NCI-H1092 treated with DMSO at 0.1 percent for 48 hours (cell line): Measurements from ENCODE around the gene TBC1D10A.

ENCODE experiments used
- DNase-seq: peaks from one replicate; lab custom pipeline; 2025; lab: John Stamatoyannopoulos, UW

Gene TBC1D10A

DNA sequence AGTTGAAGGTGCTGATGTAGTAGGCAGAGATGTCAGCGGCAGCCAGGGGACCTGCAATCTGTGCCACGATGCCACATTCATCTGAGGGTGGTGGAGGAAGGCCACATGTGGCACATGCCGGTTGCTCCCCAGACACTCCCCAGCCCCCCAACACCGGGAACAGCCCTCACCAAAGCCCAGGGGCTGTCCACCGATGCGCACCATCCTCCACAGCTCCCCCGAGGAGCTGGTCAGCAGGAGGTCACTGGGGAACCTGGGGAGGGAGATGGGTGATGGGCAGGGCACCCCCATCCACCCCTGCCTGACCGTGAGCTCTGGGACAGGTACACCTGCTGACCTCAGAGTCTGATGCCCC, 40.9 kb downstream of the TBC1D10A start:
- no peak for DNase-seq

- DNase-seq: no peak
These were observed 41.4 kb downstream of the TBC1D10A start for GRCh38 chr22:30285176-30285845.

- no peak for DNase-seq
These were observed 42.1 kb downstream of the TBC1D10A start for GRCh38 chr22:30284666-30285065.

DNA sequence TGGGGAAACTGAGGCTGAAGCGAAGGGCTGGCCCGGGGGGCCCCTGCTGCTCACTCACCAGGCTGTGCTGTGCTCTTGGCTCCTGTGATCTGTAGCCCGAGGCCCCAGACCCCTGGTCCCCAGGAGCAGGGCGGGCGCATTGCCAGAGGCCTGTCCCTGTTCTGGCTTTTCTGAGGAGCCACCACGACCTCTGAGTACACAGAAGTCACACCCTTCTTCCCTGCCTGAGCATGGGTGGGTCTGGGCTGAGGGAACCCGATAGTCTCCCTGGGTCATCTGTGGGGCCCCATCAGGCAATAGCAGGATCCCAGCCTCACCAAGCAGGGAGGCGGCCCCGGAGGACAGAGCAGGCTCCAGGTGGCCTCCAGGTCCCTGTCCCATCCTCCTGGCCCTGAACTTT, 42.6 kb downstream of the TBC1D10A start:
- DNase-seq: no peak

GRCh38 chr22:30283342-30283741, 43.4 kb downstream of the TBC1D10A start:
- DNase-seq: no peak

- DNase-seq: no peak
These were observed 44.1 kb downstream of the TBC1D10A start for GRCh38 chr22:30282616-30283046.

DNA sequence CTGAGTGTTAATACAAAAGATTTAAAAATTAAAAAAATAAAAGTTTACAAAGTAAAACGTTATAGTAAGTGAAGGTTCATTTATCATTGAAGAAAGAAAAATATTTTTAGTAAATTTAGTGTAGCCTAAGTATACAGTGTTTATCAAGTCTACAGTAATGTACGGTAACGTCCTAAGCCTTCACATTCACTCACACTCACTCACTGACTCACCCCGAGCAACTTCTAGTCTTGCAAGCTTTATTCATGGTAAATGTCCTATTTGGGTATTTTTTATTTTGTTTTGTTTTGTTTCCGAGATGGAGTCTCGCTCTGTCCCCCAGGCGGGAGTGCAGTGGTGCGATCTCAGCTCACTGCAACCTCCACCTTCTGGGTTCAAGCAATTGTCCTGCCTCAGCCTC, 46.2 kb downstream of the TBC1D10A start:
- DNase-seq: no peak

DNA sequence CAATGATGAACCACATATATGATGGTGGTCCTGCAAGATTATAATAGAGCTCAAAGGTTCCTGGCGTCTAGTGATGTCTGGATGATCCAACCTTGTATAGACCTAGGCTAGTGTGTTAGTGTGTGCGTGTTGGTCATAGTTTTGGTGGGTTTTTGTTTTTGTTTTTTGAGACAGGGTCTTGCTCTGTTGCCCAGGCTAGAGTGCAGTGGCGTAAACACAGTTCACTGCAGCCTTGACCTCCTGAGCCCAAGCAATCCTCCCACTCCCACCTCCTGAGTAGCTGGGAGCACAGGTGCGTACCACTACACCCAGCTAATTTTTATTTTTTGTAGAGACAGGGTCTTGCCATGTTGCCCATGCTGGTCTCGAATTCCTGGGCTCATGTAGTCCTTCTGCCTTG, 46.8 kb downstream of the TBC1D10A start:
- no peak for DNase-seq

DNA sequence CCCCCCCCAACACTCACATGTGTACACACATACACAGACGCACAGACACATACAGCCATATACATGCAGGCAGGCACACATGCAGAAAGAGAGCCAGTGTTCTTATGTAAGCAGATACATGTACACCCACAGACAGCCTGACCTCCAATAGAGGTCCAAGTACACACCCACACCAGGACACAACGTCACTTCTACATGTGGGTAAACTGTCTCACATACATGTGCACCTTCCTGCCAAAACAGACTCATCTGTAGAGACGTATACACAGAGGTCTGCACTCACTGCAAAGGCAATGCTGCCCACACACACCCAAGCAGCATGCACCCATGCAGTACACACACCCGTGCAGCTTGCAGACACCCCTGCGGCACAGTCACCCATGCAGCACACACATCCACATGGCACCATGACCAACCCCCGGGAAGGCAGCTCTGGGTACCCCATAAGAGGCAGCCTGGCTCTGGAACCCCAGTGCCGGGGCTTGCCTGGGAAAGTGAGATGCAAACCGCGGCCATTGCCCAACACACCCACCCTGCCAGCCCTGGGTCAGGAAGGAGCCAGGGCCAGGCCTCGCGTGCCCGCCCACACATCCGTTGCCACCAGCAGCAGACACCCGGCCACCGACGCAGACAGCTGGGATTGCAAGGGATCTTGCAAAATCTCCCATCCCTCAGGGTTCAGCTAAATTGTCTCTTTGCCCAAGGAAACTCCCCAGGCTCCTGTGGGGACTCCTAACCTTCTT, 47.5 kb downstream of the TBC1D10A start:
- no peak for DNase-seq

DNA sequence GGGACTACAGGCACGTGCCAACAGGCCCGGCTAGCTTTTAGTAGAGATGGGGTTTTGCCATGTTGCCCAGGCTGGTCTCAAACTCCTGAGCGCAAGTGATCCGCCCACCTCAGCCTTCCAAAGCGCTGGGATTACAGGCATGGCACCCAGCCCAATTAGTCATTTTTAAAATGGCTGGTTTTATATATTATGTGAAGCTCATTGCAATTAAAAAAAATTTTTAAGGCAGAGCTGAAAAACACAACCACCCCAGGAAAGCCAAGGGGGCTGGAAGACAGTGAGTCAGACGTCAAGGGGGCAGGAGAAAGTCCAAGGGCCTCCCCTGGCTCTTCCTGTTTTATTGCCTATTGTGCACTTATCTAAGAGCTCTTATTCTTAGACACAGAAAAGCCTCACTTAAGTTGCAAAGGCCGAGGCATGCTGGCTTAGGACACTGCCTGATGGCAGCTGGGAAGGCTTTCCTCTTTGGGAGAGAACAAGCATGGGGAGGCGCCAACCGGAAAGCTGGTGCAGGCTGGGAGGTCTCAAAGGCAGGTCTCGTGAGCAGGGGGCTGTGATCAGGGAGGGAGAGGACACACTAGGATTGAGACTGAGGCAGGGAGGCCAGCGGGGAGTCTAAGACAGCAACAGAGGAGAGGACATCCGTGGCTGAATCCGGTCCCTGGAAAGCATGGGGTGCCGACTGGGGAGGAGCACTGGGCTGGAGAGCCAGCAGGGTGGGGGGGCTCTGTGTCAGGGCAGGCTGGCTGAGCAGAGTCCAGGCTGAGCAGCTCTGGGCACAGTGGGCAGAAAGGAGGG, 49.0 kb downstream of the TBC1D10A start:
- DNase-seq: no peak

GRCh38 chr22:30276039-30276438, 50.7 kb downstream of the TBC1D10A start:
- DNase-seq: no peak

DNA sequence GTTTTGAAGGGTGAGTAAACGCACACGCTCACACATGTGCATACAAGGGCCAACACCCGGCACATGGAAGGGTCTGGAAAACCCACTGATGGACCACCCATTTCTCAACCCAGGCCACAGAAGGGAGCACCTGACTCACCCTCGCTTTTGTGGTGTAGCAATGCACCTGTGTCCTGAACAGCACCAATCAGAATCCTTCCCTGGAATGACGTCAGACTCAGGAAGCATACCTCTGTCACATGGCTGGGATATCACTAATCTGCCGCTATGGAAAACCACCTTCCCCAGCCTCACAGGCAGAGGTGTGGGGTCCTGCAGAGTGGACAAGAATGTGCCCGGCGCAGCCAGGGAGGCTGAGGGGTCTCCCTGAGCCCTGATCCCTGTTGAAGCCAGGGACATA, 51.1 kb downstream of the TBC1D10A start:
- DNase-seq: no peak

DNA sequence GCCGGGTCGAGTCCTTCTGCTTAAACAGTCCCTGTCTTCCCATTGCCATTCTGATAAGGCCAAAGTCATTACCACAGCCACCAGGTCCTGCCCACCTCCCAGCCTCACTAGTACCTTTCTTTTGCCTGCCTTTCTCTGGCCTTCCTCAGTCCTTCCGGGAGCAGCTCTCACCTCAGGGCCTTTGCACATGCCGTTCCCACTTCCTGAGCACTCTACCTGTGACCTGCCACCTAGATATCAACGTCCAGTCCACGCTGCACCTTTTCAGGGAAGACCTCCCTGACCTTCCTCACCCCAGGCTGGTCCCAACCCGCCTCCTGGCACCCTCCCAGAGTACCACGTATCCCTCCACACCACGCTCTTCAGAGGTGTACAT, 52.3 kb downstream of the TBC1D10A start:
- DNase-seq: no peak

DNA sequence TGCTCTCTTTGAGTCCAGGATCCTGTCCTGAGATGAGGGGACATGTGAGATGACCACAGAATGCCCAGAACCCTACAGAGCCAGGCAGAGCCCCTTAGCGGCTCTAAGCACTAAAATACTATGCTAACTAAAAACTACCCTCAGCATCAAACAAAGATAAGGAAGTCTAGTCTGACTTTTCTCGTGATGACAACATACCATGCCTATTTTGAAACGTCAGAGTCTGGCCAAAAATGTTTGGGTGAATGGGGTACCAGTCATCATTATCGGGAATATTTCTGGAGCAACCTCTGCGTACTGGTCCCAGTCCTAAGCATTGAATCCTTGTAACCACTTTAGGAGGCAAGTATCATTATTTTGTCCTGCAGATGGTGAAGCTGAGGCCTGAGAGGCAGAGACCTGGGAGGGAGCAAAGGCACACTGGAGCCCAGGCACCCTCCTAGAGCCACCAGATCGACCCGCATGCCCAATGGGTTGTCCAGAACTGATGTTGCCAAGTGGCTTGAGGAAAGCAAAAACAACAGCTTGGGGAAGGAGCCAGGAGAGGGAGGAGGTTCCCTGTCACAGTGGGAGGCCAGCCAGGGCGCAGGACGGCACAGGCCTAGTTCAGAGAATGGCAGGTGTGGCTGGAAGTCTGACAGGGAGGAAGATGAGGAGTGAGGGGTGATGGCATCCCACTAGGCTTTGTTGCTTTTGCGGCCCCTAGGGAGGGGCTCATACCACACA, 52.9 kb downstream of the TBC1D10A start:
- DNase-seq: no peak

DNA sequence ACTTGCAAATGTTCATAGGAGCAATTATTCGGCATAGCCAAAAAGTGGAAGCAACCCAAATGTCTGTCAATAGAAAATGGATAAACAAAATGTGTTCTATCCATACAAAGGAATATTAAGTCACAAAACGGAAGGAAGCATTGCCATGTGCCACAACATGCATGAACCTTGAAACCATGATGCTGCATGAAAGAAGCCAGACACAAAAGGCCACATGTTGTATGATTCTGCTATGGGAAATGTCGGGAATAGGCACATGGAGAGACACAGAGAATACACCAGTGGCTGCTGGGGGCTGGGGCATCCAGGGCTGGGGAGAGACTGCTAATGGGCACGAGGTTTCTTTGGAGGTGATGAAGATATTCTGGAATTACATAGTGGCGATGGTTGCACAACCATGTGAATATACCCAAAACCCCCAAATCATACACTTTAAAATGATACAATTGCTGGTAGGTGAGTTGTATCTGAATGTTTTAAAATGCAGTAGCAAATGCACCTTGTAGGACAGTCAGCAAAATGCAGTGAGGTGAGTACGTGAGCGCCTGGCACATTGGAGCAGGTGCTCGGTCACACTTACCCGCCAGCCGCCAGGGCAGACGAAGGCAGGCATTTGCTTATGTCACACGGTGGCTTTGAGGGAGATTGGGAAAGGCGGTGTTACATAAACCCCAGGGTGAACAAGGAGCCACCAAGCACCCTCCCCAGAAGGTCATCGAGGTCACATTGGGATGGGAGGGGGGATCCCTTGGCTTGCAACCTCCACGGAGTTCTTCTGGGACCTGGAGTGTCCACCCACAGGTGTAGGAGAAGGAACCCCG, 53.8 kb downstream of the TBC1D10A start:
- DNase-seq: no peak

GRCh38 chr22:30270832-30271231, 55.9 kb downstream of the TBC1D10A start:
- DNase-seq: no peak

DNA sequence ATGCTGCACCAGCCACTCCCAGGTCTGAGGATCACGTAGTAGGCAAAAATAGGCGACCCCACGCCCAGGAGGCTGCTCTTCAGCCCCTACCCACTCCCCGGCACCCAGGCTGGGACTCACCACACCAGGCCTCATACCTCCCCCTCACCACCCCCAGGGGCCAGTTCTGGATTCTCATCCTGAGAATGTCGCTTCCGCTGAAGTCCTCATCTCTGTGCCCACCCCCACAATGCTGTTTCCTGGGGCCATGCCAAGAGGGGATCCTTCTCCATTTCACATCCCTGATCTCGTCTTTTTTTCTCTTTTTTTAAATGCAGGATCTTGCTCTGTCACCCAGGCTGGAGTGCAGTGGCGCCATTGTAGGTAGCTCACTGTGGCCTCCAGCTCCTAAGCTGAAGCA, 58.4 kb downstream of the TBC1D10A start:
- no peak for DNase-seq

GRCh38 chr22:30267382-30268302, 59.1 kb downstream of the TBC1D10A start:
- DNase-seq: no peak

DNA sequence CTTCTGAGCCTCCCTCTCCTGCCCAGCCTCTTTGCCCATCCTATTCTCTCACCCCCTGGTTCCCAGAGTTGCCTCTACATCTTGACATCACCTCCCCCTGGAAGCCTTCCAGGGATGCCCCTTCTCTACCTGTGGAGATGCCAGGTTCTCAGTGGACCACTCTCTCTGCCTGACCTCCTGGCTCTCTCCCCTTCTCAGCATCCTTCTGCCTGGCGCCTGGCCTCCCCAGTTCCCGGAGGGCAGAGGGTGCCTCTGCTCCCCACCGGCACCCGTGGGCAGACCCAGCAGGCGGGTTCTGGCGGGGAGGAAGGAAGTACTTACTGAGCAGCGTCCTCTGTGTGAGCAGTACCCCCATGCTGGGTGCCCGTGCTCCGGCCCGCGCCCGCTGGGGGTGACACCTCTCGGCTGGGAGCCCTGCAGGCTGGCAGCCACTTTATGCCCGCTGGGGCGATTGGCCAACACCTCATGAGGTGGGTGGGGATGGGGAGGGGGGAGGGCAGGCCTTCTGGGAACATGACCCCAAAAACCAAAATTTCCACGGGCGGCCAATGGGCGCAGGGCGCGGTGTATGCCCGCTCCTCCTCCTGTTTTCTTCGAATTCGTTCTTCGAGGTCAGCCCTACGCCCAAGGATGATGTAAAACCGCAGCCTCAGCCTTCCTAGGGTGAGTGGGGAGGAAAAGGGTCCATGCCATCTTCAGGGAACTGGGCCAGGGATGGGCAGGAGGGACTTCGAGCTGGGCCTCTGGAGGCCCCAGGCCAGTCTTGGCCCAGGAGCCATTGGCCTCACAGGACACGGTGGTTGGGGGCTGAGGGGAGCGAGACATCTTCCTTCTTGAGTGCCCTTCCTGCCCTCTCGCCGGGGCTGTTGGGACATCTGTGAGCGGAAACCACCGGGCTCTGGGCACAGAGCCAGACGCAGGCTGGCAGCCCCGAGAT, 60.0 kb downstream of the TBC1D10A start, which contains the start of gene OSM:
OSM (minus strand) TSS at position 407 of the 937 bp plus-strand sequence; CDS start at position 355, 52 bp downstream.
- no peak for DNase-seq
